Immature natural killer cell (primary cell): Measurements from ENCODE around the gene KRTAP22-1. TPM values are rescaled to one million over a fixed set of nuclear protein-coding genes. Genes with fewer than 3 reads are reported as not detected.

Experiments used
- DNase-seq, 3 donors: peaks; one replicate each; pipeline ENCODE4 v3.0.0; 2022; ENCODE audit warnings: mixed read lengths in 1 of 3
- H3K27ac Mint-ChIP-seq, 6 donors: one replicate each; pipeline ENCODE4 v1.8.0; 2020; ENCODE audit warnings: mixed read lengths in 6 of 6, mild to moderate bottlenecking in 5 of 6, inconsistent platforms in 4 of 6, moderate library complexity in 3 of 6
- H3K27me3 Mint-ChIP-seq, 3 donors: one replicate each; pipeline ENCODE4 v1.8.0; 2020 to 2021; ENCODE audit warnings: low read depth in 3 of 3, mild to moderate bottlenecking in 3 of 3, mixed read lengths in 3 of 3, moderate library complexity in 3 of 3, inconsistent platforms in 1 of 3
- H3K36me3 Mint-ChIP-seq, 3 donors: one replicate each; pipeline ENCODE4 v1.8.0; 2020; ENCODE audit warnings: mixed read lengths in 3 of 3, inconsistent platforms in 2 of 3, mild to moderate bottlenecking in 2 of 3
- H3K4me1 Mint-ChIP-seq, 2 donors: one replicate each; pipeline ENCODE4 v1.8.0; 2020; ENCODE audit warnings: inconsistent platforms in 2 of 2, mild to moderate bottlenecking in 2 of 2, mixed read lengths in 2 of 2, moderate library complexity in 1 of 2
- H3K4me3 Mint-ChIP-seq, 5 donors: one replicate each; pipeline ENCODE4 v1.8.0; 2020; ENCODE audit warnings: mild to moderate bottlenecking in 5 of 5, mixed read lengths in 5 of 5, inconsistent platforms in 3 of 5, moderate library complexity in 3 of 5
- H3K9me3 Mint-ChIP-seq, 6 donors: one replicate each; pipeline ENCODE4 v1.8.0; 2020; ENCODE audit warnings: mild to moderate bottlenecking in 6 of 6, mixed read lengths in 6 of 6, inconsistent platforms in 4 of 6, moderate library complexity in 3 of 6
- polyA plus RNA-seq, 3 donors: library from polyadenylated mRNA; unstranded; fragments of 300-500 nt; fragmentation: Illumina TruSeq; gene quantifications; one replicate each; pipeline ENCODE4 v1.2.3, GENCODE V29; 2021

Gene KRTAP22-1
- polyA plus RNA-seq, 3 donors from 2014 or later = not detected

DNA sequence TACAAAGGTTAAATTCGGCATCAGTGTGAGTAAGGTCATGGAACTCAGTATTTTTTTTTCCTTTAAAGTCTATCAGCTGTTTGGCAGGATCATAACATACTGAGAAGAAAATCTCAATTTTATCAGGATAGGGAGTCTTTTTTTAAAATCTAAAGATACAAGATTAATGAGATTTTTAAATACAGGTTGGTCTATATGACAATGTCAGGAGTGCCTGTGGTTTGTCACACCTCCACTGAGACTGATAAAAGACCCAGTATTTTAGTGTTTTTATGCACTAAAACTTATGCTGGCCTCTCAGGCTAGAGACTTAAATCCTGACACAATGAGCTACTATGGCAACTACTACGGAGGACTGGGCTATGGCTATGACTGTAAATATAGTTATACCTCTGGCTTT is 41.7 kb downstream of the KRTAP22-1 start, which contains the start of gene KRTAP20-3:
Gene KRTAP20-3, plus strand, starts transcription at position 301 of the 400 bp plus-strand sequence.
- Mint-ChIP-seq H3K27ac (no peak within 1 kb of the TSS), H3K36me3 (no peaks in the 10 kb centered on the region), H3K4me1 (no peaks in the 10 kb centered on the region), H3K4me3 (no peak within 1 kb of the TSS), H3K27me3 (peaks cover 0 to 4% (median 0%) of the 10 kb centered on the region in 3 donors), H3K9me3 (peaks cover 1 to 52% (median 22%) of the 10 kb centered on the region in 6 donors)
- DNase-seq = no peak

DNA sequence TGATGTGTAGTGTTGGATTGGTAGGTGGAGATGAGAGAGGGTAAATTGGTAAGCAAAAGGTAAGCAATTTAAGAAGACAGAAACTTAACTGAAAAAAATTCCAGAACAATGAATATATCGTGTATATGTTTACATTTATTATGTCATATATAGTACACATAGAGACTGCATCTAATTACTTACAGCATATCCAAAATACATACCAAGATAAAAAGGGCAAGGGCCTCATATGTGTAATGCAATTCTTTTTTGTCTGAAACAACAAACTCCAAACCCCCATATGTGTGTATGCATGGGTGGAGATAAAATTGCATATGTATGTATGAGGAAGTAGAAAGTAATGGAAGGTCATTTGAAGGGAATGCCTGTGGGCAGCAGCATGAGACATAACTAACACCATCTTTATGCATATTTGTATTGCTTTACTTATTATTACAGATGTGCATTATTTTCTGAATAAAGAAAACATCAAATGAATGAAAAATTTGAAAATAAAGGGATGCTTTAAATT is 46.1 kb downstream of the KRTAP22-1 start:
- no peak for DNase-seq
- Mint-ChIP-seq H3K4me1 (no peaks in the 10 kb centered on the region), H3K4me3 (no peak overlapping the region), H3K27ac (no peak overlapping the region), H3K9me3 (peaks cover 5 to 46% (median 24%) of the 10 kb centered on the region in 6 donors), H3K36me3 (no peaks in the 10 kb centered on the region), H3K27me3 (peaks cover 0 to 4% (median 0%) of the 10 kb centered on the region in 3 donors)

Other genes with a start within 250 kb of the KRTAP22-1 start
- not detected for gene KRTAP13-2, start 228.8 kb upstream of the KRTAP22-1 start, polyA plus RNA-seq
- not detected for gene KRTAP13-1, start 205.1 kb upstream of the KRTAP22-1 start, polyA plus RNA-seq
- not detected for gene KRTAP13-3, start 175.2 kb upstream of the KRTAP22-1 start, polyA plus RNA-seq
- gene KRTAP13-4, start 170.9 kb upstream of the KRTAP22-1 start, polyA plus RNA-seq = not detected
- gene KRTAP15-1, start 160.8 kb upstream of the KRTAP22-1 start, polyA plus RNA-seq = not detected
- gene KRTAP19-1, start 120.7 kb upstream of the KRTAP22-1 start, polyA plus RNA-seq = not detected
- not detected for gene KRTAP19-2, start 113.7 kb upstream of the KRTAP22-1 start, polyA plus RNA-seq
- not detected for gene KRTAP19-3, start 109.1 kb upstream of the KRTAP22-1 start, polyA plus RNA-seq
- not detected for gene KRTAP19-4, start 103.9 kb upstream of the KRTAP22-1 start, polyA plus RNA-seq
- gene KRTAP19-5, start 98.9 kb upstream of the KRTAP22-1 start, polyA plus RNA-seq = not detected
- gene KRTAP19-6, start 59.2 kb upstream of the KRTAP22-1 start, polyA plus RNA-seq = not detected
- gene KRTAP19-7, start 39.8 kb upstream of the KRTAP22-1 start, polyA plus RNA-seq = not detected
- gene KRTAP22-2, start 10.7 kb upstream of the KRTAP22-1 start, polyA plus RNA-seq = not detected
- not detected for gene KRTAP6-3, start 8.6 kb upstream of the KRTAP22-1 start, polyA plus RNA-seq
- not detected for gene KRTAP6-2, start 2.2 kb upstream of the KRTAP22-1 start, polyA plus RNA-seq
- gene KRTAP6-1, start 12.8 kb downstream of the KRTAP22-1 start, polyA plus RNA-seq = not detected
- gene KRTAP20-1, start 15.3 kb downstream of the KRTAP22-1 start, polyA plus RNA-seq = not detected
- not detected for gene KRTAP20-4, start 19.5 kb downstream of the KRTAP22-1 start, polyA plus RNA-seq
- gene KRTAP20-2, start 34.1 kb downstream of the KRTAP22-1 start, polyA plus RNA-seq = not detected
- not detected for gene KRTAP20-3, start 41.8 kb downstream of the KRTAP22-1 start, polyA plus RNA-seq
- gene KRTAP21-3, start 117.7 kb downstream of the KRTAP22-1 start, polyA plus RNA-seq = not detected
- not detected for gene KRTAP21-2, start 146.2 kb downstream of the KRTAP22-1 start, polyA plus RNA-seq
- gene KRTAP21-1, start 154.3 kb downstream of the KRTAP22-1 start, polyA plus RNA-seq = not detected
- not detected for gene KRTAP8-1, start 212.2 kb downstream of the KRTAP22-1 start, polyA plus RNA-seq
- not detected for gene KRTAP7-1, start 228.7 kb downstream of the KRTAP22-1 start, polyA plus RNA-seq